Skeletal muscle cell (primary cell): ENCODE measurements around the gene HYCC1.
A peak's percentile ranks its signal among the peaks of the same experiment; 100 is the strongest.
"Not testable (repeated sequence)": the region's sequence is repeated elsewhere in the genome, so short reads cannot be mapped to it uniquely, and the experiment has no call there.

Experiments
- DNase-seq: peaks from one replicate; pipeline ENCODE4 v3.0.0-alpha.2; 2010; ENCODE audit warnings: low read depth
- H3K4me3 ChIP-seq: 2 replicates; pipeline ENCODE4 v1.5.1; 2011; ENCODE audit warnings: low read depth, mild to moderate bottlenecking, control low read depth, low read length, moderate library complexity

Gene HYCC1

DNA sequence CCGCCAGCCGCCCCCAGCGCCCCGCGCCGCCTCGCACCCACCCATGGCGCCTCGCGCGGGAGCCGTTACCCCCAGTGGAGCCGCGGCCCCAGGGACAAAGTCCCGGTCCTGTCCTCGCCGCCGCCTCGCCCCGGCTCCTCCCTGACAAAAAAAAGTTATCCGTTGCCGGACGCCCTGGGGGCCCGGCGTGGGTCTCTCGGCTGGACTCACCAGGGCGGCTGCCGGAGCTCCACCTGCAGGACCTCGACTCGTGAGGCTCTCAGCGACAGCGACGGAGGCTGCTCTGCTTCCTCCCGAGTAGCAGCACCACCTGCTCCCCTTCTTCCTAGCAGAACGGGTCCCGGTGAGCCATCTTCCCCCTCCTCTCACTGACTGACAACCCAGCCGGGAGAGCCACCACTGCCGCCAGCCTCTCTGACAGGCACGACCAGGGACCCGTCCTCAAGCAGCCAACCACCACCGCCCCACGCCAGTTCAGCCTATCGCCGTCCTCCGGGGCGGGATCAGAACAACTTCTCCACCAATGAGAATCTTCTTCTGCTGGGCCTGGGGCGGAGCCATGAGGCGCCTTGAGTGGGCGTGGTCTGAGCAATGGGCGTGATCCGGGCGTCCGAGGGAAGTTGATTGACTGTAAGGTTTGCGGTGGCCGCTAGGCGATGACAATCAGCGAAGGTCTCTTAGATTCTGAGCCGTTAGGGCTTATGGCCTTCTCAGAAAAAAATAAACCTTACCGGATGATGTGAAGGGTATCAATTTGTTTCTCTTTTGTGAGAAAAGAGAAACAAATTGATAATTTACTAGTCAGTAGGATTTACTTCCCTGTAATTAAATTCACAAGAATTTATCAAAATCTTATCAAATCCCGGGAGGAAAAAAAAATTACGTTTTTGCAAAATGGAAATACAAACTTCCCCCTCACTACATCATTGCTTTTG, at the start of gene HYCC1:
HYCC1 (minus strand) TSS at position 416 of the 935 bp plus-strand sequence. CDS start 23,019 bp downstream, outside the sequence.
- peak within 1 kb of the TSS; percentile 77 for H3K4me3 ChIP-seq
- peak; percentile 95 for DNase-seq

DNA sequence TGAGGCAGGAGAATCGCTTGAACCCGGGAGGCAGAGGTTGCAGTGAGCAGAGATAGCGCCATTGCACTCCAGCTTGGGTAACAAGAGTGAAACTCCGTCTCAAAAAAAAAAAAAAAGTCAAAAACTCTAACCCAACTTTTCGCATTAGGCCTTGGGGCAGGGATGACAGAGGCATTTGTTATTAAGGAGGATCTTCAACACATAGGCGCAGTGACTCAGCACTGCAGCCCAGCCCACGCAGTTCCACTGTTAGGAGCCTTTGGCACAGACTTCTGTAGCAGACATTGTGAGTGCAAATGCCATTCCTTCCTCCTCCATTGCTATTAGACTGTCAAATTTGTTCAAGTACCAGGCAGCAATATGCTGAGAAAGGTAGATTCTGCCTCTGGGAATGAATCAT, 48.5 kb upstream of the HYCC1 start:
- peak; percentile 28 for DNase-seq
- no peak overlapping the region for H3K4me3 ChIP-seq

- no peak for DNase-seq
- H3K4me3 ChIP-seq: no peak overlapping the region
Measured at GRCh38 chr7:23061327-23061726, 47.4 kb upstream of the HYCC1 start.

GRCh38 chr7:23058408-23059096, 44.6 kb upstream of the HYCC1 start:
- H3K4me3 ChIP-seq: no peak overlapping the region
- DNase-seq: no peak

DNA sequence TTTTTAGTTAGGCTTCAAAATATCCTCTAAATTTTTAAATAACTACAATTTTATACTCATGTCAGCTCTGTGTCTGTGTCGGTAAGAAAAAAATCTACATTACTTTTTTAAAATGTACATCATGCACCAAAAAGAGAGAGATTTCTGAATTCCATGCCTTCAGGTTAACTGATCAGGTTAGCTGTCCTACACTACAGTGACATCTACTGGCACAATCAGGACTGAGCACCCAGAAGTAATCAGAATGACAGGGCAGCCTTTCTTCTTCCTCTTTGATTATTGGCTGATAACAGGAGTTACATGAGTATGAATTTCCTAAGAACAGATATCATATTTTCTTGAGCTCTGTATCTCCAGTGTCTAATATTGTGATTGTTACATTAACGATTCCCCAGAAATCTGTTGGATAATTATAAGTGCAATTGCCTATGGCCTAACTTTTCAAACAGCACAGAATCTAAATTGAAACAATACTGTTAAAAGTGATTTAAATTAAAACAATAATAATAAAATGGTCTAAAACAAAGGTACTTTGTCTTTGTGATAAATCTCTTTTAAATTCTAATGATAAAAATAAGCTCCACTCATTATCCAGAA, 41.8 kb upstream of the HYCC1 start:
- peak; percentile 31 for DNase-seq
- no peak overlapping the region for H3K4me3 ChIP-seq

- H3K4me3 ChIP-seq, DNase-seq: not testable (repeated sequence)
Measured at GRCh38 chr7:23051124-23051485, 37.2 kb upstream of the HYCC1 start.

DNA sequence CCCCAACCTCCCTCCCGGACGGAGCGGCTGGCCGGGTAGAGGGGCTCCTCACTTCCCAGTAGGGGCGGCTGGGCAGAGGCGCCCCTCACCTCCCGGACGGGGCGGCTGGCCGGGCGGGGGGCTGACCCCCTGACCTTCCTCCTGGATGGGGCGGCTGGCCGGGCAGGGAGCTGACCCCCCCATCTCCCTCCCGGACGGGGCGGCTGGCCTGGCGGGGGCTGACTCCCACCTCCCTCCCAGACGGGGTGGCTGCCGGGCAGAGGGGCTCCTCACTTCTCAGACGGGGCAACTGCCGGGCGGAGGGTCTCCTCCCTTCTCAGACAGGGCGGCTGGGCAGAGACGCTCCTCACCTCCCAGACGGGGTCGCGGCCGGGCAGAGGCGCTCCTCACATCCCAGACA, 32.4 kb upstream of the HYCC1 start:
- DNase-seq, H3K4me3 ChIP-seq: not testable (repeated sequence)

DNA sequence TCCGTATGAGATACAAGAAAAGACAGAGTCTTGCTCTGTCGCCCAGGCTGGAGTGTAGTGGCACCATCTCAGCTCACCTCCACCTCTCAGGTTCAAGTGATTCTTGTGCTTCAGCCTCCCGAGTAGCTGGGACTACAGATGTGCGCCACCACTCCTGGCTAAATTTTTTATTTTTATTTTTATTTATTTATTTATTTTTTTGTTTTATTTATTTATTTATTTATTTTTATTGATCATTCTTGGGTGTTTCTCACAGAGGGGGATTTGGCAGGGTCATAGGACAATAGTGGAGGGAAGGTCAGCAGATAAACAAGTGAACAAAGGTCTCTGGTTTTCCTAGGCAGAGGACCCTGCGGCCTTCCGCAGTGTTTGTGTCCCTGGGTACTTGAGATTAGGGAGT, 31.2 kb upstream of the HYCC1 start:
- DNase-seq: not testable (repeated sequence)

GRCh38 chr7:23044581-23044980, 30.7 kb upstream of the HYCC1 start:
- no peak for DNase-seq
- no peak overlapping the region for H3K4me3 ChIP-seq

More for the DNA sequence above, 31.2 kb upstream of the HYCC1 start:
- not testable (repeated sequence) for H3K4me3 ChIP-seq

DNA sequence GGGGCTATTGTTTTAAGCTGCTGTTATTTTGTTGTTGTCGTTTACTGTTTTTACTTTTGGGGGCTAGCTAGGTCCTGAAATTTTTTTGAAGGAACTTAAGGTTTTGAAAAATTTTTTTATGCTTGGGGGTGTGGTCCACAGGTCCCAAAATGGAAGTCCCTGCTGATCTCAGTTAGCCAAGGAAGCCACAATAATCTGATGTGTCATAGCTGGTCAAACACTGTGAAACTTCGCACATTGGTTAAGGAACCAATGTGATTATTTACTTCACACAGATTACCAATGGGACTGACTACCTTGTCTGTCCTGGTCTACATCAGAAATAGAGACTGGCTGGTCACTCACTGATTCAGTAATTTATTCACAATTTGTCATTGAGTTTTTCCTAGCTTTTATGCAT, 29.5 kb upstream of the HYCC1 start:
- H3K4me3 ChIP-seq: no peak overlapping the region
- DNase-seq: no peak

DNA sequence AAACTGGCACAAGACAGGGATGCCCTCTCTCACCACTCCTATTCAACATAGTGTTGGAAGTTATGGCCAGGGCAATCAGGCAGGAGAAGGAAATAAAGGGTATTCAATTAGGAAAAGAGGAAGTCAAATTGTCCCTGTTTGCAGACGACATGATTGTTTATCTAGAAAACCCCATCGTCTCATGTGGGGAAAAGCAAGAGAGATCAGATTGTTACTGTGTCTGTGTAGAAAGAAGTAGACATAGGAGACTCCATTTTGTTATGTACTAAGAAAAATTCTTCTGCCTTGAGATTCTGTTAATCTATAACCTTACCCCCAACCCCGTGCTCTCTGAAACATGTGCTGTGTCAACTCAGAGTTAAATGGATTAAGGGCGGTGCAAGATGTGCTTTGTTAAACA, 25.7 kb upstream of the HYCC1 start:
- DNase-seq, H3K4me3 ChIP-seq: not testable (repeated sequence)

GRCh38 chr7:23035542-23036371, 21.8 kb upstream of the HYCC1 start:
- not testable (repeated sequence) for H3K4me3 ChIP-seq, DNase-seq

GRCh38 chr7:23027261-23027660, 13.3 kb upstream of the HYCC1 start:
- DNase-seq: no peak

DNA sequence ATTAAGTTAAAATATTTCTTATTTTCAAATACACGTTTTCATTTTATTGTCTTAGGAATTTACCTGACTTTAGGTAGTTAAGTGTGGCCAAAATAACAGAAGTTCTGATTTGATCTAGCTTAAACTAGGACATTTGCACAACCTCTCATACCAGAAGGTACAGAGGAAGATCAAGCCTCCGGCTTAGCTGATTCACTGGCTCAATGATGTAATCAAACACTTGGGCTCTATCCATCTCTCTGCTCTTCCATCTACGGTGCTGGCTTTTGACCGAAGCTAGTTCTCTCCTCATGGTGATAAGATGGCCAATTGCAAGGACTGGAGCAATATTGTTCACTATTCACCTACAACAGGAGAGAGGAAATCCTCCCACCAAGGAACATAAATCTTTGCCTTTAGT, 12.2 kb upstream of the HYCC1 start:
- DNase-seq: no peak
- H3K4me3 ChIP-seq: no peak overlapping the region

More at GRCh38 chr7:23027261-23027660, 13.3 kb upstream of the HYCC1 start:
- no peak overlapping the region for H3K4me3 ChIP-seq

DNA sequence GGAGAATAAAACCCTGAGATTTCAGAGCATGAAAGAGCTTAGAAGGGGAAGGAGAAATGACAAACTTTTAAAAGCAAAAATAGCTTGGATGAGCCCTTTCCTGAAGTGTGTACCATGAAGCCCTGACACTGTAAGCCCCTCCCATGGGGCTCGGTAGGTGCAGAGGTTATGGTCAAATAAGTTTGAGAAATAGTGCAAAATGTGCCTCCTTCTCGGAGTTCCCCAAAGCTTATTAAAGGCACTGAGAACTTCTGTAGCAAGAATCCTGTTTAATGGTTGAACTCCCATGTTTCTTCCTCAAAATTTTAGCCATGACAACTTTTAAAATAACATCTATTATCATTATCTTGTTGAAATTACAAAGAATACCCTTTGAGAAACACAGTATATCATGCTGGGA, 10.5 kb upstream of the HYCC1 start:
- no peak overlapping the region for H3K4me3 ChIP-seq
- DNase-seq: no peak

- H3K4me3 ChIP-seq: no peak overlapping the region
- DNase-seq: no peak
Measured at GRCh38 chr7:23022851-23023250, 8.9 kb upstream of the HYCC1 start.

DNA sequence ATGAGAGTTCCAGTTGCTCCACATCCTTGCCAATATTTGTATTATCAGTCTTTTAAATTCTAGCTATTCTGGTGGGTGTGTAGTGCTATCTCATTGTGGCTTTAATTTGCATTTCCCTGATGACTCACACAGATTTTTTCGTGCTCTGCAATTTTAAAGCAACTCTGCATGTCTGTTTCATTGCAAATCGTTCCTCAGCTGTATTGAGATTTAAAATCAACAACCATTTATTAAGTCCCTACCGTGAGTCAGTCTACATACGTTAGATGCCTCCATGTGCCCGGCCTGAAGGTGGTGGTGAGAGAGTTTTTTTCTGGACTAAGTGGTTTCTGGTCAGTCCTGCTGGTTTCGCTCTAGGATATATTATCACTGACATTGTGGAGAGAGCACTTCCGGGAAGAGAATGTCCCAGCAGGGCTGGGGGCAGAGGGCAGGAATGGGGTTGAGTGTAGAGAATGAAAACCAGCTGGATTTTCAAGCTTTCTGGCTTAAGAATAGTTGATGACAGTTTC, 8.4 kb upstream of the HYCC1 start:
- peak; percentile 86 for DNase-seq
- H3K4me3 ChIP-seq: no peak overlapping the region

DNA sequence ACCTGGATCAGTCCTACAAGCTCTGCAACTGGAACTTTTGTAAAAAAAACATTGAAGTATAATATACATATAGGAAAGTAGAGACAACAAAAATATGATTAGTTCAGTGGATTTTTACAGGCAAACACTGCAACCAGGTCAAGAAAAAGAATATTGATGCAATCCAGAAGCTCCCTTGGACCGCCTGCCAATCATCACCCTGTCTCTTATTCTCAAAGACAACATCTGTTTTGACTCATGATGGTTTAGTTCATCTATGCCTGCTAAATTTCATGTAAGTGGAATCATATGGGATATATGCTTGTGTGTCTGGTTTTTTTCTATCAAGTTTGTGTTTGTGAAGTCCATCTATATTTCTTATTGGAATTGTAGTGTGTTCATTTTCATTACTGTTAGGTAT, 7.7 kb upstream of the HYCC1 start:
- no peak overlapping the region for H3K4me3 ChIP-seq
- no peak for DNase-seq

DNA sequence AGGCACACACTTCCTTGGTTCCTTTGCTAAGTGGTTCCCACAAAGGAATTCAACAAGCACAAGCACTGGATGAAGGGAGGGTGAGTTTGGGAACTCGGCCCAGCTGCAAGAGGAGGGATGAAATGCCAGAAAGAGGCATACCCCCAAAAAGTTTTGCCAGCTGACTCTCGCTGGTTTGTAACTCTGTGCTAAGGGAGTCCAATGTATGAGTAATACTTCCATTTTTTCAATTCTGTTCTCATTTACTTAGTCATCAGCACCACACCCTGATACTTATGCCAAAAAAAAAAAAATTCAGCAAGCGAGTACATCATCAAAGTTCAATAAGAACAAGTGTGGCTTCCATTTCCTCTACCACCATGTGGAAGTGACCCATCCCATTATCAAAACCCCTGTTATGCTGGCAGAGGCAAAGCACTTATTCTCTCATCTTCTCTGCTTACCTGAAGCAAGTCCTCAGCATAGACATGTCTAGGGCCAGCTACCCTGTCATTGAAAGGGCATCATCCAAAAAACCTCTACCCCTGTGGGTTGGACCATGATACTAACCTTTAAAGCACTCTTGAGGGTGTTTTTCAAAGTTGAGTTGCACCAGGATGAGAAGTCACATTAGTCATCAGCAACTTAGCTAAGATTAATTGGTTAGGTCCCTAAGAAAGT, 6.9 kb upstream of the HYCC1 start:
- peak; percentile 79 for DNase-seq
- no peak overlapping the region for H3K4me3 ChIP-seq
